HEK293 (cell line): ENCODE data around the gene BTD.

Experiments used
- ZBTB21 ChIP-seq: fragments of 450-650 bp; formaldehyde crosslinking; IDR thresholded peaks from 2 replicates; pipeline ENCODE4 v1.5.1; 2017; ENCODE audit warnings: missing biosample characterization, missing genetic modification characterization
- ZBTB7A ChIP-seq: fragments of 450-650 bp; formaldehyde crosslinking; IDR thresholded peaks from 2 replicates; pipeline ENCODE4 v1.5.1; 2016; ENCODE audit warnings: low read depth, missing biosample characterization, missing genetic modification characterization
- ZFP41 ChIP-seq: fragments of 450-650 bp; formaldehyde crosslinking; IDR thresholded peaks from 2 replicates; pipeline ENCODE4 v1.5.1; 2016; ENCODE audit warnings: missing biosample characterization, missing genetic modification characterization, borderline replicate concordance
- ZNF121 ChIP-seq: fragments of 450-650 bp; formaldehyde crosslinking; IDR thresholded peaks from 2 replicates; pipeline ENCODE4 v1.5.1; 2016; ENCODE audit warnings: missing biosample characterization, missing genetic modification characterization
- ZNF521 ChIP-seq: fragments of 450-650 bp; formaldehyde crosslinking; IDR thresholded peaks from 2 replicates; pipeline ENCODE4 v1.5.1; 2017; ENCODE audit warnings: missing biosample characterization, mild to moderate bottlenecking, missing genetic modification characterization
- ZNF548 ChIP-seq: fragments of 450-650 bp; formaldehyde crosslinking; IDR thresholded peaks from 2 replicates; pipeline ENCODE4 v1.5.1; 2016; ENCODE audit warnings: missing biosample characterization, missing genetic modification characterization
- TF ChIP-seq, protein P1 (sequence below): fragments of 450-650 bp; formaldehyde crosslinking; IDR thresholded peaks from 2 replicates; pipeline ENCODE4 v1.5.1; 2016; ENCODE audit warnings: missing biosample characterization, missing genetic modification characterization
- TF ChIP-seq, protein P2 (sequence below): fragments of 450-650 bp; formaldehyde crosslinking; IDR thresholded peaks from 2 replicates; pipeline ENCODE4 v1.5.1; 2016; ENCODE audit warnings: missing biosample characterization, missing genetic modification characterization
- TF ChIP-seq, protein P3 (sequence below): sonication (generic); formaldehyde crosslinking; IDR thresholded peaks from 2 replicates; pipeline ENCODE4 v1.8.1; 2022; ENCODE audit warnings: mild to moderate bottlenecking, moderate library complexity, missing genetic modification reagents
- TF ChIP-seq, protein P4 (sequence below): fragments of 450-650 bp; formaldehyde crosslinking; IDR thresholded peaks from 2 replicates; pipeline ENCODE4 v1.5.1; 2017; ENCODE audit warnings: missing biosample characterization, missing genetic modification characterization

DNA sequence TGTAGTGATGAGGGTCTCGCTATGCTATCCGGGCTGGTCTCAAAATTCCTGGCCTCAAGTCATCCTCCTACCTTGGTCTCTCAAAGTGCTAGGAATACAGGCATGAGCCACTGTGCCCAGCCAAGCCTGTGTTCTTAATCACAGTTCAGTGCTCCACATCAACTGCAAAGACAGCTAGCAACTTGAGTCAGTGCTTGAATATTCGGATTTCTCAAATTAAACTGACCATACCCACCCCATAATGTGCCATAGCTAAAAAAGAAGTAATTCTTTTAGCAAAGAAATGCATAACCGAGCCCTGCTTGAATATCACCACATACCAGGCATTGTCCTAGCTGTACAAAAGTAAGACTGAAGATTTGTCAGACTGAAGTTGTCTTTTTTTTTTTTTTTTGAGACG is 89.2 kb downstream of the BTD start:
- TF ChIP-seq ZBTB21 (no peak), ZNF548 (tag by site-specific recombination) (no peak), ZFP41 (tag by site-specific recombination) (no peak), ZNF521 (tag by site-specific recombination) (no peak), ZNF121 (tag by site-specific recombination) (no peak), ZBTB7A (no peak)
- TF ChIP-seq, protein P1, sequence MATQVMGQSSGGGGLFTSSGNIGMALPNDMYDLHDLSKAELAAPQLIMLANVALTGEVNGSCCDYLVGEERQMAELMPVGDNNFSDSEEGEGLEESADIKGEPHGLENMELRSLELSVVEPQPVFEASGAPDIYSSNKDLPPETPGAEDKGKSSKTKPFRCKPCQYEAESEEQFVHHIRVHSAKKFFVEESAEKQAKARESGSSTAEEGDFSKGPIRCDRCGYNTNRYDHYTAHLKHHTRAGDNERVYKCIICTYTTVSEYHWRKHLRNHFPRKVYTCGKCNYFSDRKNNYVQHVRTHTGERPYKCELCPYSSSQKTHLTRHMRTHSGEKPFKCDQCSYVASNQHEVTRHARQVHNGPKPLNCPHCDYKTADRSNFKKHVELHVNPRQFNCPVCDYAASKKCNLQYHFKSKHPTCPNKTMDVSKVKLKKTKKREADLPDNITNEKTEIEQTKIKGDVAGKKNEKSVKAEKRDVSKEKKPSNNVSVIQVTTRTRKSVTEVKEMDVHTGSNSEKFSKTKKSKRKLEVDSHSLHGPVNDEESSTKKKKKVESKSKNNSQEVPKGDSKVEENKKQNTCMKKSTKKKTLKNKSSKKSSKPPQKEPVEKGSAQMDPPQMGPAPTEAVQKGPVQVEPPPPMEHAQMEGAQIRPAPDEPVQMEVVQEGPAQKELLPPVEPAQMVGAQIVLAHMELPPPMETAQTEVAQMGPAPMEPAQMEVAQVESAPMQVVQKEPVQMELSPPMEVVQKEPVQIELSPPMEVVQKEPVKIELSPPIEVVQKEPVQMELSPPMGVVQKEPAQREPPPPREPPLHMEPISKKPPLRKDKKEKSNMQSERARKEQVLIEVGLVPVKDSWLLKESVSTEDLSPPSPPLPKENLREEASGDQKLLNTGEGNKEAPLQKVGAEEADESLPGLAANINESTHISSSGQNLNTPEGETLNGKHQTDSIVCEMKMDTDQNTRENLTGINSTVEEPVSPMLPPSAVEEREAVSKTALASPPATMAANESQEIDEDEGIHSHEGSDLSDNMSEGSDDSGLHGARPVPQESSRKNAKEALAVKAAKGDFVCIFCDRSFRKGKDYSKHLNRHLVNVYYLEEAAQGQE (tag by site-specific recombination): no peak
- TF ChIP-seq, protein P2, sequence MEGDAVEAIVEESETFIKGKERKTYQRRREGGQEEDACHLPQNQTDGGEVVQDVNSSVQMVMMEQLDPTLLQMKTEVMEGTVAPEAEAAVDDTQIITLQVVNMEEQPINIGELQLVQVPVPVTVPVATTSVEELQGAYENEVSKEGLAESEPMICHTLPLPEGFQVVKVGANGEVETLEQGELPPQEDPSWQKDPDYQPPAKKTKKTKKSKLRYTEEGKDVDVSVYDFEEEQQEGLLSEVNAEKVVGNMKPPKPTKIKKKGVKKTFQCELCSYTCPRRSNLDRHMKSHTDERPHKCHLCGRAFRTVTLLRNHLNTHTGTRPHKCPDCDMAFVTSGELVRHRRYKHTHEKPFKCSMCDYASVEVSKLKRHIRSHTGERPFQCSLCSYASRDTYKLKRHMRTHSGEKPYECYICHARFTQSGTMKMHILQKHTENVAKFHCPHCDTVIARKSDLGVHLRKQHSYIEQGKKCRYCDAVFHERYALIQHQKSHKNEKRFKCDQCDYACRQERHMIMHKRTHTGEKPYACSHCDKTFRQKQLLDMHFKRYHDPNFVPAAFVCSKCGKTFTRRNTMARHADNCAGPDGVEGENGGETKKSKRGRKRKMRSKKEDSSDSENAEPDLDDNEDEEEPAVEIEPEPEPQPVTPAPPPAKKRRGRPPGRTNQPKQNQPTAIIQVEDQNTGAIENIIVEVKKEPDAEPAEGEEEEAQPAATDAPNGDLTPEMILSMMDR: no peak
- TF ChIP-seq, protein P3, sequence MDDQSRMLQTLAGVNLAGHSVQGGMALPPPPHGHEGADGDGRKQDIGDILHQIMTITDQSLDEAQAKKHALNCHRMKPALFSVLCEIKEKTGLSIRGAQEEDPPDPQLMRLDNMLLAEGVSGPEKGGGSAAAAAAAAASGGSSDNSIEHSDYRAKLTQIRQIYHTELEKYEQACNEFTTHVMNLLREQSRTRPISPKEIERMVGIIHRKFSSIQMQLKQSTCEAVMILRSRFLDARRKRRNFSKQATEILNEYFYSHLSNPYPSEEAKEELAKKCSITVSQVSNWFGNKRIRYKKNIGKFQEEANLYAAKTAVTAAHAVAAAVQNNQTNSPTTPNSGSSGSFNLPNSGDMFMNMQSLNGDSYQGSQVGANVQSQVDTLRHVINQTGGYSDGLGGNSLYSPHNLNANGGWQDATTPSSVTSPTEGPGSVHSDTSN (CRISPR knock-in tag): no peak
- TF ChIP-seq, protein P4, sequence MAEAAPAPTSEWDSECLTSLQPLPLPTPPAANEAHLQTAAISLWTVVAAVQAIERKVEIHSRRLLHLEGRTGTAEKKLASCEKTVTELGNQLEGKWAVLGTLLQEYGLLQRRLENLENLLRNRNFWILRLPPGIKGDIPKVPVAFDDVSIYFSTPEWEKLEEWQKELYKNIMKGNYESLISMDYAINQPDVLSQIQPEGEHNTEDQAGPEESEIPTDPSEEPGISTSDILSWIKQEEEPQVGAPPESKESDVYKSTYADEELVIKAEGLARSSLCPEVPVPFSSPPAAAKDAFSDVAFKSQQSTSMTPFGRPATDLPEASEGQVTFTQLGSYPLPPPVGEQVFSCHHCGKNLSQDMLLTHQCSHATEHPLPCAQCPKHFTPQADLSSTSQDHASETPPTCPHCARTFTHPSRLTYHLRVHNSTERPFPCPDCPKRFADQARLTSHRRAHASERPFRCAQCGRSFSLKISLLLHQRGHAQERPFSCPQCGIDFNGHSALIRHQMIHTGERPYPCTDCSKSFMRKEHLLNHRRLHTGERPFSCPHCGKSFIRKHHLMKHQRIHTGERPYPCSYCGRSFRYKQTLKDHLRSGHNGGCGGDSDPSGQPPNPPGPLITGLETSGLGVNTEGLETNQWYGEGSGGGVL (tag by site-specific recombination): no peak
